ENCODE measurements around the gene PELI2.

Gene PELI2

DNA sequence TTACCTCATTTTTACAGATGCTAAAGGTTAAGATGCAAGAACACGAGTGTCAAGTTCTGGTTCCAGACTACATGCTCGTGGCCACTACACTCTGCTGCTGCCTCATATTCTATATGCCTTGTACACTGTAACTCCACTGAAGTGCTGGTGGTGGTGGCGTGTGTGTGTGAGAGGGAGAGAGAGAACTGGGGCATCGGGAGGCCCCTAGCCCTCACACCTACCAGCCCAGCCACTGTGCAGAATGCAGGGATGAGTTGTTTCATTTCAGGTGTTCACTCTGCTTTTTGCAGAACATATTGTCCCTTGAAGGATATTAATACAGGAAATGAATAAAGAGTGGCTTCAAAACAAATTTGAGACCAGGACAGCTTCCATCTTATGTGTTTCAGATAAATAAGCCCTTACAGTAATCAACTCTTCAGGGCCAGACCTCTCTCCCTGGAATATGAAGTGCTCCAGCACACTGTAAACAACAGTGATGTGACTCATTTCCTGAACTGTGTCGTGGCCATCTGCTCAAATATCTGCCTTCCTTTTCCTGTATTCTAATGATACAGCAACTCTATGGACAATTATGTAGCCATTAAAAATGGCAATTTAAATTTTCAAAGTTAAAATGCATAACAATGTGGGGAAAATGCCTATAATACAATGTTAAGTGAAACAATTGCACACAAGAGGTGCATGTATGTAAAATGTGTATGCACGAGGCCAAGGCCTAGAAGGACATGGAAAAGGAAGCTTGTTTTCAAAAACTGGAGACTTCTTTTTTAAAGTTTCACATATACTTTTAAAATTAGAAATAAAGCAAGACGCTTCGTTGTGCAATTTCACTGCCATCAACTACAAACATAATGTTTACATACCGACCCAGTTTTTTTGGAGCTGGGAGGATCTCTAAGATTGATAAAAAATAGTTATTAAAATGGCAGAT, 215.4 kb downstream of the PELI2 start:
- CTCF ChIA-PET: interaction anchor here (0.6 to 0.7 kb wide), 3 partner anchors 22 to 1207 kb away, joined by 3 to 6 read pairs (median 3); no protein-coding TSS in a partner anchor
- TF ChIP-seq ZNF132 (tag by site-specific recombination; IDR thresholded peaks at IDR 0.05; ENCODE audit: borderline replicate concordance) (no peak), ZNF76 (tag by site-specific recombination; IDR thresholded peaks at IDR 0.05; ENCODE audit: borderline replicate concordance, low read depth) (no peak), ZBTB17 (tag by site-specific recombination; IDR thresholded peaks at IDR 0.05) (no peak), ZNF510 (tag by site-specific recombination; IDR thresholded peaks at IDR 0.05; ENCODE audit: insufficient replicate concordance) (no peak), ZBTB21 (tag by site-specific recombination; IDR thresholded peaks at IDR 0.05) (0 out of 2 replicates have a peak, but pooled peaks have one; percentile 26), RBAK (tag by site-specific recombination; IDR thresholded peaks at IDR 0.05) (no peak), ZNF16 (tag by site-specific recombination; IDR thresholded peaks at IDR 0.05; ENCODE audit: low read depth) (no peak), ZNF274 (IDR thresholded peaks at IDR 0.05; ENCODE audit: low read length) (no peak), ZNF274 (tag by site-specific recombination; IDR thresholded peaks at IDR 0.05; ENCODE audit: borderline replicate concordance) (no peak), YY1 (tag by site-specific recombination; IDR thresholded peaks at IDR 0.05) (no peak), IKZF3 (tag by site-specific recombination; IDR thresholded peaks at IDR 0.05) (no peak), PRDM10 (tag by site-specific recombination; IDR thresholded peaks at IDR 0.05) (peak; percentile 51), SETDB1 (IDR thresholded peaks at IDR 0.05; ENCODE audit: insufficient read length, low read length) (peak; percentile 77), AEBP2 (tag by site-specific recombination; IDR thresholded peaks at IDR 0.05; ENCODE audit: borderline replicate concordance) (no peak), GLI4 (tag by site-specific recombination; IDR thresholded peaks at IDR 0.05) (no peak), ZEB2 (tag by site-specific recombination; IDR thresholded peaks at IDR 0.05) (no peak), ZBTB1 (tag by site-specific recombination; IDR thresholded peaks at IDR 0.05) (no peak), ZNF600 (tag by site-specific recombination; IDR thresholded peaks at IDR 0.05) (0 out of 2 replicates have a peak, but pooled peaks have one; percentile 47), ZNF221 (tag by site-specific recombination; IDR thresholded peaks at IDR 0.05; ENCODE audit: borderline replicate concordance) (no peak), ZNF521 (tag by site-specific recombination; IDR thresholded peaks at IDR 0.05) (no peak)
- TF ChIP-seq, protein P1, sequence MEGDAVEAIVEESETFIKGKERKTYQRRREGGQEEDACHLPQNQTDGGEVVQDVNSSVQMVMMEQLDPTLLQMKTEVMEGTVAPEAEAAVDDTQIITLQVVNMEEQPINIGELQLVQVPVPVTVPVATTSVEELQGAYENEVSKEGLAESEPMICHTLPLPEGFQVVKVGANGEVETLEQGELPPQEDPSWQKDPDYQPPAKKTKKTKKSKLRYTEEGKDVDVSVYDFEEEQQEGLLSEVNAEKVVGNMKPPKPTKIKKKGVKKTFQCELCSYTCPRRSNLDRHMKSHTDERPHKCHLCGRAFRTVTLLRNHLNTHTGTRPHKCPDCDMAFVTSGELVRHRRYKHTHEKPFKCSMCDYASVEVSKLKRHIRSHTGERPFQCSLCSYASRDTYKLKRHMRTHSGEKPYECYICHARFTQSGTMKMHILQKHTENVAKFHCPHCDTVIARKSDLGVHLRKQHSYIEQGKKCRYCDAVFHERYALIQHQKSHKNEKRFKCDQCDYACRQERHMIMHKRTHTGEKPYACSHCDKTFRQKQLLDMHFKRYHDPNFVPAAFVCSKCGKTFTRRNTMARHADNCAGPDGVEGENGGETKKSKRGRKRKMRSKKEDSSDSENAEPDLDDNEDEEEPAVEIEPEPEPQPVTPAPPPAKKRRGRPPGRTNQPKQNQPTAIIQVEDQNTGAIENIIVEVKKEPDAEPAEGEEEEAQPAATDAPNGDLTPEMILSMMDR (tag by site-specific recombination; IDR thresholded peaks at IDR 0.05): no peak
- TF ChIP-seq, protein P2, sequence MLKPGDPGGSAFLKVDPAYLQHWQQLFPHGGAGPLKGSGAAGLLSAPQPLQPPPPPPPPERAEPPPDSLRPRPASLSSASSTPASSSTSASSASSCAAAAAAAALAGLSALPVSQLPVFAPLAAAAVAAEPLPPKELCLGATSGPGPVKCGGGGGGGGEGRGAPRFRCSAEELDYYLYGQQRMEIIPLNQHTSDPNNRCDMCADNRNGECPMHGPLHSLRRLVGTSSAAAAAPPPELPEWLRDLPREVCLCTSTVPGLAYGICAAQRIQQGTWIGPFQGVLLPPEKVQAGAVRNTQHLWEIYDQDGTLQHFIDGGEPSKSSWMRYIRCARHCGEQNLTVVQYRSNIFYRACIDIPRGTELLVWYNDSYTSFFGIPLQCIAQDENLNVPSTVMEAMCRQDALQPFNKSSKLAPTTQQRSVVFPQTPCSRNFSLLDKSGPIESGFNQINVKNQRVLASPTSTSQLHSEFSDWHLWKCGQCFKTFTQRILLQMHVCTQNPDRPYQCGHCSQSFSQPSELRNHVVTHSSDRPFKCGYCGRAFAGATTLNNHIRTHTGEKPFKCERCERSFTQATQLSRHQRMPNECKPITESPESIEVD (tag by site-specific recombination; IDR thresholded peaks at IDR 0.05): no peak
- POLR2A ChIA-PET: no interaction called here
- H3K4me3 ChIP-seq (ENCODE audit: low read depth, low read length): no peak overlapping the region
- H3K36me3 ChIP-seq (ENCODE audit: control insufficient read depth in 2 of 2, insufficient read depth in 1 of 2, low read length in 2 of 2): no peaks in the 10 kb centered on the region
- H3K27ac ChIP-seq (ENCODE audit: extremely low read depth, low read depth, low read length): no peak overlapping the region
- H3K4me1 ChIP-seq (ENCODE audit: control insufficient read depth, insufficient read depth, low read length): no peaks in the 10 kb centered on the region
- H3K9me3 ChIP-seq (ENCODE audit: control insufficient read depth, insufficient read depth, low read depth, low read length): no peaks in the 10 kb centered on the region
